HEK293 (cell line): ENCODE results near the gene HOXA3.
A peak's percentile ranks its signal among the peaks of the same experiment; 100 is the strongest.

Source experiments
- BCL11A ChIP-seq: fragments of 450-650 bp; formaldehyde crosslinking; IDR thresholded peaks from 2 replicates; pipeline ENCODE4 v1.5.1; 2016; ENCODE audit warnings: low read depth, missing biosample characterization, missing genetic modification characterization
- CTCF ChIP-seq: fragments of 450-650 bp; formaldehyde crosslinking; IDR thresholded peaks from 2 replicates; pipeline ENCODE4 v1.5.1; 2016; ENCODE audit warnings: missing biosample characterization, missing genetic modification characterization
- HOXC10 ChIP-seq: sonication (generic); formaldehyde crosslinking; IDR thresholded peaks from 2 replicates; pipeline ENCODE4 v1.8.1; 2023; ENCODE audit warnings: mild to moderate bottlenecking, missing genetic modification reagents
- KLF7 ChIP-seq: fragments of 450-650 bp; formaldehyde crosslinking; IDR thresholded peaks from 2 replicates; pipeline ENCODE4 v1.5.1; 2016; ENCODE audit warnings: missing biosample characterization, missing genetic modification characterization, borderline replicate concordance
- MYNN ChIP-seq: fragments of 450-650 bp; formaldehyde crosslinking; IDR thresholded peaks from 2 replicates; pipeline ENCODE4 v1.5.1; 2016; ENCODE audit warnings: missing biosample characterization, missing genetic modification characterization, borderline replicate concordance
- SCRT1 ChIP-seq: fragments of 450-650 bp; formaldehyde crosslinking; IDR thresholded peaks from 2 replicates; pipeline ENCODE4 v1.5.1; 2016; ENCODE audit warnings: missing biosample characterization, missing genetic modification characterization, borderline replicate concordance
- SETDB1 ChIP-seq: IDR thresholded peaks from one replicate; pipeline ENCODE4 v1.6.1; 2017; ENCODE audit warnings: mild to moderate bottlenecking, low read length, moderate library complexity, mixed read lengths; ENCODE audit not compliant: insufficient read length
- SP7 ChIP-seq: fragments of 450-650 bp; formaldehyde crosslinking; IDR thresholded peaks from 2 replicates; pipeline ENCODE4 v1.5.1; 2016; ENCODE audit warnings: missing biosample characterization, missing genetic modification characterization
- YY1 ChIP-seq: fragments of 450-650 bp; formaldehyde crosslinking; IDR thresholded peaks from 2 replicates; pipeline ENCODE4 v1.5.1; 2018; ENCODE audit warnings: missing biosample characterization, missing genetic modification characterization
- ZBTB17 ChIP-seq: fragments of 450-650 bp; formaldehyde crosslinking; IDR thresholded peaks from 2 replicates; pipeline ENCODE4 v1.5.1; 2016; ENCODE audit warnings: missing biosample characterization, missing genetic modification characterization
- ZFHX2 ChIP-seq: fragments of 450-650 bp; formaldehyde crosslinking; conservative IDR thresholded peaks from 2 replicates; pipeline ENCODE4 v1.5.1; 2016; ENCODE audit warnings: missing biosample characterization, missing genetic modification characterization
- ZNF146 ChIP-seq: fragments of 450-650 bp; formaldehyde crosslinking; IDR thresholded peaks from 2 replicates; pipeline ENCODE4 v1.5.1; 2016; ENCODE audit warnings: missing biosample characterization, missing genetic modification characterization
- ZNF266 ChIP-seq: fragments of 450-650 bp; formaldehyde crosslinking; IDR thresholded peaks from 2 replicates; pipeline ENCODE4 v1.5.1; 2016; ENCODE audit warnings: missing biosample characterization, missing genetic modification characterization, low read depth
- ZNF274 ChIP-seq, 2 experiments: fragments of 200-500 bp in 1 of 2; fragments of 450-650 bp in 1 of 2; sonication (Bioruptor generic) in 1 of 2; formaldehyde crosslinking in 1 of 2; IDR thresholded peaks; 2 replicates each; pipeline versions ENCODE4 v1.5.1 to v1.6.1; 2014 to 2016; ENCODE audit warnings: borderline replicate concordance in 1 of 2, inconsistent platforms in 1 of 2, low read length in 1 of 2, missing biosample characterization in 1 of 2, missing genetic modification characterization in 1 of 2
- ZNF280C ChIP-seq: fragments of 450-650 bp; formaldehyde crosslinking; IDR thresholded peaks from 2 replicates; pipeline ENCODE4 v1.5.1; 2016; ENCODE audit warnings: missing biosample characterization, missing genetic modification characterization
- ZNF292 ChIP-seq: fragments of 450-650 bp; formaldehyde crosslinking; IDR thresholded peaks from 2 replicates; pipeline ENCODE4 v1.5.1; 2016; ENCODE audit warnings: low read depth, missing biosample characterization, missing genetic modification characterization, borderline replicate concordance
- ZNF311 ChIP-seq: fragments of 450-650 bp; formaldehyde crosslinking; IDR thresholded peaks from 2 replicates; pipeline ENCODE4 v1.5.1; 2017; ENCODE audit warnings: missing biosample characterization, missing genetic modification characterization, borderline replicate concordance
- ZNF394 ChIP-seq: fragments of 450-650 bp; formaldehyde crosslinking; IDR thresholded peaks from 2 replicates; pipeline ENCODE4 v1.5.1; 2016; ENCODE audit warnings: missing biosample characterization, missing genetic modification characterization, mild to moderate bottlenecking, moderate library complexity, borderline replicate concordance
- ZNF510 ChIP-seq: fragments of 450-650 bp; formaldehyde crosslinking; IDR thresholded peaks from 2 replicates; pipeline ENCODE4 v1.5.1; 2018; ENCODE audit warnings: mild to moderate bottlenecking, missing genetic modification characterization, missing biosample characterization; ENCODE audit not compliant: insufficient replicate concordance
- ZNF530 ChIP-seq: fragments of 450-650 bp; formaldehyde crosslinking; IDR thresholded peaks from 2 replicates; pipeline ENCODE4 v1.5.1; 2016; ENCODE audit warnings: low read depth, missing biosample characterization, missing genetic modification characterization
- ZNF571 ChIP-seq: fragments of 450-650 bp; formaldehyde crosslinking; IDR thresholded peaks from 2 replicates; pipeline ENCODE4 v1.5.0; 2017; ENCODE audit warnings: missing biosample characterization, missing genetic modification characterization
- ZNF645 ChIP-seq: fragments of 450-650 bp; formaldehyde crosslinking; IDR thresholded peaks from 2 replicates; pipeline ENCODE4; 2016; ENCODE audit warnings: missing biosample characterization, missing genetic modification characterization
- ZNF670 ChIP-seq: fragments of 450-650 bp; formaldehyde crosslinking; IDR thresholded peaks from 2 replicates; pipeline ENCODE4 v1.5.1; 2016; ENCODE audit warnings: missing biosample characterization, missing genetic modification characterization, low read depth
- ZNF701 ChIP-seq: fragments of 450-650 bp; formaldehyde crosslinking; IDR thresholded peaks from 2 replicates; pipeline ENCODE4 v1.5.1; 2016; ENCODE audit warnings: missing biosample characterization, missing genetic modification characterization
- ZNF704 ChIP-seq: fragments of 450-650 bp; formaldehyde crosslinking; IDR thresholded peaks from 2 replicates; pipeline ENCODE4 v1.5.1; 2016; ENCODE audit warnings: missing biosample characterization, missing genetic modification characterization
- ZNF776 ChIP-seq: fragments of 450-650 bp; formaldehyde crosslinking; IDR thresholded peaks from 2 replicates; pipeline ENCODE4 v1.5.0; 2017; ENCODE audit warnings: missing biosample characterization, missing genetic modification characterization, borderline replicate concordance
- ZNF785 ChIP-seq: fragments of 450-650 bp; formaldehyde crosslinking; IDR thresholded peaks from 2 replicates; pipeline ENCODE4 v1.5.1; 2016; ENCODE audit warnings: missing biosample characterization, missing genetic modification characterization
- ZNF791 ChIP-seq: fragments of 450-650 bp; formaldehyde crosslinking; IDR thresholded peaks from 2 replicates; pipeline ENCODE4 v1.5.1; 2016; ENCODE audit warnings: missing biosample characterization, missing genetic modification characterization
- ZSCAN18 ChIP-seq: fragments of 450-650 bp; formaldehyde crosslinking; IDR thresholded peaks from 2 replicates; pipeline ENCODE4 v1.5.1; 2016; ENCODE audit warnings: missing biosample characterization, missing genetic modification characterization
- ZSCAN4 ChIP-seq: fragments of 450-650 bp; formaldehyde crosslinking; IDR thresholded peaks from 2 replicates; pipeline ENCODE4 v1.5.1; 2017; ENCODE audit warnings: missing biosample characterization, missing genetic modification characterization

HOXA3 gene

GRCh38 chr7:27151931-27152815, at the start of gene HOXA3 (continued):
- TF ChIP-seq ZNF701 (tag by site-specific recombination) (no peak), SP7 (tag by site-specific recombination) (peak; percentile 56), HOXC10 (CRISPR knock-in tag) (no peak), ZNF280C (tag by site-specific recombination) (no peak), SETDB1 (no peak), KLF7 (peak; percentile 61; the same call in 1 of the 2 replicates), ZNF292 (no peak), ZNF274 (IDR thresholded peaks at IDR 0.05; ENCODE audit: low read length) (no peak), ZNF274 (tag by site-specific recombination; IDR thresholded peaks at IDR 0.05; ENCODE audit: borderline replicate concordance) (no peak), BCL11A (no peak), ZBTB17 (tag by site-specific recombination) (peak; percentile 21; the same call in 1 of the 2 replicates), ZNF266 (0 out of 2 replicates have a peak, but pooled peaks have one; percentile 24), ZNF530 (tag by site-specific recombination) (no peak), ZNF311 (no peak), YY1 (tag by site-specific recombination) (0 out of 2 replicates have a peak, but pooled peaks have one; percentile 66), ZNF776 (tag by site-specific recombination) (no peak), ZNF510 (tag by site-specific recombination) (no peak), ZNF645 (tag by site-specific recombination) (no peak), ZNF571 (tag by site-specific recombination) (no peak), ZNF146 (tag by site-specific recombination) (no peak), ZFHX2 (tag by site-specific recombination) (peak; percentile 86), ZNF704 (no peak), SCRT1 (tag by site-specific recombination) (no peak), ZNF670 (no peak), ZNF785 (tag by site-specific recombination) (no peak), ZNF394 (tag by site-specific recombination) (no peak; the same call in 1 of the 2 replicates), ZNF791 (tag by site-specific recombination) (no peak), MYNN (no peak), ZSCAN4 (tag by site-specific recombination) (peak; percentile 95), ZSCAN18 (tag by site-specific recombination) (no peak), CTCF (no peak)
